ENCODE data around the gene GPBP1L1.

Gene GPBP1L1

DNA sequence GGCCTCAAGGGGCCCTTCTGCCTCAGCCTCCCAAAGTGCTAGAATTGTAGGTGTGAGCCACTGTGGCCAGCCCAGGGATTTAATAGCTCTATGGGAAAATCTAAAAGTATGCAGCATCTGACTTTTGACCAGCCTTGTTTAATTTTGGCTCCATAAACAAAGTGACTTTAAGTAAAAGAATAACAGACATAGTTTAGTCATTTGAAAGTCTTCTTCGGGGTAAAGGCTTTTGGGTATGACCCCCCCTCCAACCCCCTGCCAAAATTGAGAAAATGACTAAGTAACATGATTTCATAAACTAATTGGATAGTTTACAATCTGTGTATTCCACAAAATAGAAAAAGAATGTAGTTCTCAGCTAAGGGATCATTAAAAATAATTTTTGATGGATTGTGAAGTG lies 17.0 kb downstream of the GPBP1L1 start:
- no peak overlapping the region for H3K4me3 ChIP-seq (ENCODE audit: low read depth, low read length)
- no peak for DNase-seq (ENCODE audit: low read depth, low spot score)
- TF ChIP-seq CTCF (IDR thresholded peaks at IDR 0.05; ENCODE audit: low read depth, low read length), result no peak
- in situ Hi-C loops (cut with HindIII; ENCODE audit: low sequenced_read_pairs), result no loop called here

- DNase-seq (ENCODE audit: low read depth, low spot score), result no peak
- no peak for TF ChIP-seq CTCF (IDR thresholded peaks at IDR 0.05; ENCODE audit: low read depth, low read length)
- no peak overlapping the region for H3K4me3 ChIP-seq (ENCODE audit: low read depth, low read length)
- in situ Hi-C loops (cut with HindIII; ENCODE audit: low sequenced_read_pairs), result no loop called here
Measured at GRCh38 chr1:45668526-45668925, 17.8 kb downstream of the GPBP1L1 start.

GRCh38 chr1:45667321-45668111 lies 18.8 kb downstream of the GPBP1L1 start:
- DNase-seq (ENCODE audit: low read depth, low spot score), result no peak
- in situ Hi-C loops (cut with HindIII; ENCODE audit: low sequenced_read_pairs), result no loop called here
- no peak for TF ChIP-seq CTCF (IDR thresholded peaks at IDR 0.05; ENCODE audit: low read depth, low read length)
- no peak overlapping the region for H3K4me3 ChIP-seq (ENCODE audit: low read depth, low read length)

GRCh38 chr1:45666836-45667235 lies 19.5 kb downstream of the GPBP1L1 start:
- in situ Hi-C loops (cut with HindIII; ENCODE audit: low sequenced_read_pairs), result no loop called here
- TF ChIP-seq CTCF (IDR thresholded peaks at IDR 0.05; ENCODE audit: low read depth, low read length), result no peak
- no peak for DNase-seq (ENCODE audit: low read depth, low spot score)
- no peak overlapping the region for H3K4me3 ChIP-seq (ENCODE audit: low read depth, low read length)

GRCh38 chr1:45660336-45660735 lies 26.0 kb downstream of the GPBP1L1 start:
- no peak overlapping the region for H3K4me3 ChIP-seq (ENCODE audit: low read depth, low read length)
- DNase-seq (ENCODE audit: low read depth, low spot score), result no peak
- in situ Hi-C loops (cut with HindIII; ENCODE audit: low sequenced_read_pairs), result no loop called here
- TF ChIP-seq CTCF (IDR thresholded peaks at IDR 0.05; ENCODE audit: low read depth, low read length), result no peak

GRCh38 chr1:45659222-45659621 lies 27.1 kb downstream of the GPBP1L1 start:
- in situ Hi-C loops (cut with HindIII; ENCODE audit: low sequenced_read_pairs), result no loop called here
- no peak for TF ChIP-seq CTCF (IDR thresholded peaks at IDR 0.05; ENCODE audit: low read depth, low read length)
- no peak for DNase-seq (ENCODE audit: low read depth, low spot score)
- H3K4me3 ChIP-seq (ENCODE audit: low read depth, low read length), result no peak overlapping the region

All from astrocyte of the spinal cord (primary cell).